NCI-H1436 treated with DMSO at 0.1 percent for 48 hours (cell line): ENCODE data around the gene HMGN3.
"Not testable (repeated sequence)": the region's sequence is repeated elsewhere in the genome, so short reads cannot be mapped to it uniquely, and the experiment has no call there.

Experiments
- DNase-seq: peaks from one replicate; lab custom pipeline; 2025; lab: John Stamatoyannopoulos, UW

Gene HMGN3

GRCh38 chr6:79234150-79235022 is at the start of gene HMGN3:
Gene HMGN3 (minus strand): TSS chr6:79234682.
- peak; percentile 88 for DNase-seq

GRCh38 chr6:79280756-79281155 is 46.3 kb upstream of the HMGN3 start:
- DNase-seq = no peak

- no peak for DNase-seq
Observed at GRCh38 chr6:79277109-79277508, 42.6 kb upstream of the HMGN3 start.

- DNase-seq = no peak
Observed at GRCh38 chr6:79269877-79270276, 35.4 kb upstream of the HMGN3 start.

- no peak for DNase-seq
Observed at GRCh38 chr6:79267128-79267527, 32.6 kb upstream of the HMGN3 start.

GRCh38 chr6:79266051-79266450 is 31.6 kb upstream of the HMGN3 start:
- no peak for DNase-seq

GRCh38 chr6:79263359-79263758 is 28.9 kb upstream of the HMGN3 start:
- no peak for DNase-seq

GRCh38 chr6:79261666-79262065 is 27.2 kb upstream of the HMGN3 start:
- DNase-seq = no peak

GRCh38 chr6:79260772-79261171 is 26.3 kb upstream of the HMGN3 start:
- no peak for DNase-seq

GRCh38 chr6:79257381-79258205 is 23.1 kb upstream of the HMGN3 start:
- no peak for DNase-seq

GRCh38 chr6:79256770-79257169 is 22.3 kb upstream of the HMGN3 start:
- not testable (repeated sequence) for DNase-seq

GRCh38 chr6:79255086-79255485 is 20.6 kb upstream of the HMGN3 start:
- not testable (repeated sequence) for DNase-seq

- DNase-seq = no peak
Observed at GRCh38 chr6:79250559-79250958, 16.1 kb upstream of the HMGN3 start.

GRCh38 chr6:79250107-79250514 is 15.6 kb upstream of the HMGN3 start:
- DNase-seq = no peak

GRCh38 chr6:79249136-79249535 is 14.7 kb upstream of the HMGN3 start:
- no peak for DNase-seq

GRCh38 chr6:79246891-79247290 is 12.4 kb upstream of the HMGN3 start:
- no peak for DNase-seq

- no peak for DNase-seq
Observed at GRCh38 chr6:79241228-79241627, 6.7 kb upstream of the HMGN3 start.

- no peak for DNase-seq
Observed at GRCh38 chr6:79240509-79240908, 6.0 kb upstream of the HMGN3 start.

GRCh38 chr6:79239536-79240168 is 5.2 kb upstream of the HMGN3 start:
- DNase-seq = no peak

- no peak for DNase-seq
Observed at GRCh38 chr6:79238919-79239318, 4.4 kb upstream of the HMGN3 start.

- DNase-seq = no peak
Observed at GRCh38 chr6:79236711-79237110, 2.2 kb upstream of the HMGN3 start.

GRCh38 chr6:79233611-79234149 is 802 bp downstream of the HMGN3 start:
- DNase-seq = peak; percentile 58
